Naive thymus-derived CD4-positive, alpha-beta T cell (primary cell): Measurements from ENCODE around the gene SERPINE2. TPM values are rescaled to one million over a fixed set of nuclear protein-coding genes. Genes with fewer than 3 reads are reported as not detected.

Experiments
- ATAC-seq: fragments of 150-1000 bp; cut with Tn5 transposase; 2 replicates; pipeline ENCODE4 v1.10.0; 2021; ENCODE audit warnings: mild to moderate bottlenecking, moderate library complexity
- CTCF ChIA-PET: fragments of 350-600 bp; sonication (Branson Sonifier 250); formaldehyde crosslinking; loops from one replicate; lab custom pipeline; 2021; ENCODE audit warnings: antibody characterized with exemption; lab: Charles Lee
- POLR2A ChIA-PET: fragments of 350-600 bp; sonication (Branson Sonifier 250); formaldehyde crosslinking; loops from one replicate; lab custom pipeline; 2021; ENCODE audit warnings: antibody characterized with exemption, inconsistent platforms; lab: Charles Lee
- DNase-seq, 9 donors: peaks; one replicate each; pipeline versions ENCODE4 v3.0.0 to v3.0.0-alpha.2; 2020 to 2022; ENCODE audit warnings: mixed read lengths in 1 of 9
- H3K27ac ChIP-seq: one replicate; pipeline ENCODE4 v1.7.0; 2013; ENCODE audit warnings: mild to moderate bottlenecking, low read depth, low read length, moderate library complexity
- H3K27me3 ChIP-seq, 2 donors: one replicate each; pipeline ENCODE4 v1.7.0; 2013; ENCODE audit warnings: low read length in 2 of 2, mild to moderate bottlenecking in 2 of 2, moderate library complexity in 2 of 2; ENCODE audit not compliant: control insufficient read depth in 2 of 2, insufficient read depth in 2 of 2
- H3K36me3 ChIP-seq, 3 experiments: 1 replicate in 2 of 3; 2 replicates in 1 of 3; pipeline ENCODE4 v1.7.0; 2013; ENCODE audit warnings: low read length in 3 of 3, mild to moderate bottlenecking in 3 of 3, moderate library complexity in 1 of 3; ENCODE audit not compliant: insufficient read depth in 3 of 3, control insufficient read depth in 2 of 3
- H3K4me1 ChIP-seq, 2 donors: one replicate each; pipeline ENCODE4 v1.7.0; 2013; ENCODE audit warnings: low read length in 2 of 2, mild to moderate bottlenecking in 2 of 2, moderate library complexity in 1 of 2; ENCODE audit not compliant: control insufficient read depth in 2 of 2, insufficient read depth in 2 of 2
- H3K4me3 ChIP-seq: 2 replicates; pipeline ENCODE4 v1.7.0; 2013; ENCODE audit warnings: mild to moderate bottlenecking, low read length
- H3K9me3 ChIP-seq, 3 experiments: 1 replicate in 2 of 3; 2 replicates in 1 of 3; pipeline ENCODE4 v1.7.0; 2013; ENCODE audit warnings: low read length in 3 of 3; ENCODE audit not compliant: control insufficient read depth in 2 of 3
- H3K27ac Mint-ChIP-seq, 9 donors: one replicate each; pipeline ENCODE4 v1.8.0; 2020 to 2022; ENCODE audit warnings: mixed read lengths in 9 of 9, mild to moderate bottlenecking in 8 of 9, moderate library complexity in 5 of 9, inconsistent platforms in 2 of 9
- H3K27me3 Mint-ChIP-seq, 5 donors: one replicate each; pipeline ENCODE4 v1.8.0; 2021 to 2022; ENCODE audit warnings: mixed read lengths in 5 of 5, mild to moderate bottlenecking in 1 of 5
- H3K36me3 Mint-ChIP-seq, 5 donors: one replicate each; pipeline ENCODE4 v1.8.0; 2020 to 2022; ENCODE audit warnings: mixed read lengths in 5 of 5, mild to moderate bottlenecking in 3 of 5, inconsistent platforms in 1 of 5
- H3K4me1 Mint-ChIP-seq, 7 donors: one replicate each; pipeline ENCODE4 v1.8.0; 2020 to 2022; ENCODE audit warnings: mixed read lengths in 7 of 7, mild to moderate bottlenecking in 3 of 7, inconsistent platforms in 1 of 7
- H3K4me3 Mint-ChIP-seq, 10 donors: one replicate each; pipeline ENCODE4 v1.8.0; 2020 to 2022; ENCODE audit warnings: mild to moderate bottlenecking in 10 of 10, mixed read lengths in 10 of 10, moderate library complexity in 6 of 10, inconsistent platforms in 2 of 10
- H3K9me3 Mint-ChIP-seq, 11 donors: one replicate each; pipeline ENCODE4 v1.8.0; 2020 to 2022; ENCODE audit warnings: mixed read lengths in 11 of 11, mild to moderate bottlenecking in 4 of 11, inconsistent platforms in 1 of 11, moderate library complexity in 1 of 11
- intact Hi-C, 2 donors: fragments of 100-400 bp; cut with micrococcal nuclease; formaldehyde crosslinking; loops; one replicate each; pipeline ENCODE4 v1.15.1; 2023
- polyA plus RNA-seq, 2 donors: library from polyadenylated mRNA; unstranded; fragments of 300-500 nt; fragmentation: Illumina TruSeq; gene quantifications; one replicate each; pipeline ENCODE4 v1.2.3, GENCODE V29; 2021
- total RNA-seq, 6 experiments: library from RNA in 5 of 6; stranded (reverse) in 5 of 6; gene quantifications; 1 replicate in 5 of 6; 2 replicates in 1 of 6; pipeline ENCODE4 v1.2.3 and lab custom pipeline; 2021 to 2026

Gene SERPINE2
- total and polyA plus RNA-seq, 7 experiments from 2014 or later = 5.2 to 46.7 (median 14.7) TPM

DNA sequence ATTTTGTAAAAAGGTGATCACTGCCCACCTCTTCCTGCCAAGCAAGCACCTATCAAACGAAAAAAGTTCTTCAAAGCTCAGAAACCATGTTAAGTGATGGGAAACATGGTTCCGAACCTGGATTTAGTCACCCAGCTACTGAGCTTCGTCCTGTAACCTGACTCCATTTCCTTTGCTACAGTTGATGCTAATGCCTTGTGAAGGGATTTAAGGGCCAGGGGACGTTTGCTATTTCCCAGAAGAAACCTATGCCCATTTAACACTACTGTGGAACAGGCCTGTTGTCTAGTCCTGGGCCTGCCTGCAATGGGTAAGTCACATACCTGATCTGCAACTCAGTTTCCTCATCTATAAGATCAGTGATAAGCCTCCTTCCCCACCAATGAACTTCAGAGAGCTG lies 14.8 kb downstream of the SERPINE2 start:
- H3K4me3 ChIP-seq = no peak overlapping the region
- H3K27ac Mint-ChIP-seq = peak overlapping the region; percentile 85 to 94 (median 92)
- peak overlapping the region; percentile 46 for H3K27ac ChIP-seq
- H3K4me1 Mint-ChIP-seq = peaks cover 37 to 76% (median 70%) of the 10 kb centered on the region in 7 donors
- no peaks in the 10 kb centered on the region for H3K27me3 Mint-ChIP-seq
- peaks cover 0 to 56% of the 10 kb centered on the region in 2 donors for H3K4me1 ChIP-seq
- intact Hi-C loops = loop anchor here (2.0 to 10.0 kb wide), 2 partner anchors 15 to 501 kb away; no protein-coding TSS in a partner anchor
- H3K27me3 ChIP-seq = no peaks in the 10 kb centered on the region
- DNase-seq (peak in 6 of 9 donors; percentile 18 to 52 (median 28)), ATAC-seq (no peak)
- H3K36me3 Mint-ChIP-seq = peaks cover 0 to 26% (median 3%) of the 10 kb centered on the region in 5 donors
- CTCF ChIA-PET = interaction anchor here (1.8 kb wide), 1 partner anchor 31 kb away, joined by 9 read pairs; no protein-coding TSS in a partner anchor
- peaks cover 0 to 9% (median 0%) of the 10 kb centered on the region in 11 donors for H3K9me3 Mint-ChIP-seq
- H3K36me3 ChIP-seq = no peaks in the 10 kb centered on the region
- H3K9me3 ChIP-seq = no peaks in the 10 kb centered on the region
- peak overlapping the region; percentile 7 to 86 (median 56) for H3K4me3 Mint-ChIP-seq
- POLR2A ChIA-PET = interaction anchor here (0.9 to 1.4 kb wide), 4 partner anchors 17 to 78 kb away, joined by 3 to 5 read pairs (median 4); partner anchors contain the start of gene MRPL44

DNA sequence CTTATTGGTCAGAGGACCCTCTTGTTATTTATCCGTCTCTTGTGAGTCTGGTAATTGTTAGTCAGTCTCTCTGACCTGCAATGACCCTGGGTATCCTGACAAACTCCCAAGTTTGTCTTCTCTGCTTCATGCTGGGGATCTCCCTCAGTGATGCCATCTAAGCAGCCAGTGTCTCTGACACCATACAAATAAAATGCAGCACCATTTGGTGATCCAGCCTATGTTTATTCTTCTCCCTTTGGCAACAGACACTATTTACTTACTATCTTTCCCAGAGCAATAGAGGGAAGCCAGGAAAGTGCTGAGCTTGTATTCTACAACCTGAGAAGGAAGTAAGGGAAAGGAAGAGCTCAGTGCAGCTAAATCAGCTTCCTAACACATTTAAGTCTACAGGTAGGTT lies 15.9 kb downstream of the SERPINE2 start:
- intact Hi-C loops = loop anchor here in 1 of 2 donors (10.0 kb wide), 1 partner anchor 502 kb away; no protein-coding TSS in a partner anchor
- H3K27ac Mint-ChIP-seq = peak overlapping the region in 7 of 9 donors; percentile 4 to 94 (median 88)

DNA sequence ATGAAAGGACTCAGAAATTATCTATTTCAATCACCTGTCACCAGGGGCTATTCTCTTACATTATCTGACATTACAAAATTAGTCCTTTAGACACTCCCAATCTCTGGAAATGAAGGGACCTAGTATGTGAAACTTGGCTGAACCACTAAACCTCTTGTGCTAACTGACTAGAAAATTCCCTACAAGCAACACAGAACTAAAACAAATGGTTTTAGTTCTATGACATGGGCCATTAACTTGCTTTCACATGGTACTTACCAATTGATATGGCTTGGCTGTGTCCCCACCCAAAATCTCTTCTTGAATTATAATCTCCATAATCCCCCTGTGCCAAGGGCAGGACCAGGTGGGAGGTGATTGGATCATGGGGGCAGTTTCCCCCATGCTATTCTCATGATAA lies 16.6 kb downstream of the SERPINE2 start:
- Histone ChIP-seq H3K27ac (no peak overlapping the region), H3K36me3 (no peaks in the 10 kb centered on the region), H3K4me1 (peaks cover 0 to 46% of the 10 kb centered on the region in 2 donors), H3K27me3 (no peaks in the 10 kb centered on the region), H3K9me3 (no peaks in the 10 kb centered on the region), H3K4me3 (no peak overlapping the region)
- H3K36me3 Mint-ChIP-seq = peaks cover 0 to 22% (median 3%) of the 10 kb centered on the region in 5 donors
- peaks cover 34 to 63% (median 55%) of the 10 kb centered on the region in 7 donors for H3K4me1 Mint-ChIP-seq
- ChIA-PET POLR2A (interaction anchor here (0.7 kb wide), 1 partner anchor 87 kb away, joined by 3 read pairs; no protein-coding TSS in a partner anchor), CTCF (no interaction called here)
- H3K27me3 Mint-ChIP-seq = no peaks in the 10 kb centered on the region
- no peak for DNase-seq
- H3K4me3 Mint-ChIP-seq = no peak overlapping the region
- no peak for ATAC-seq
- H3K27ac Mint-ChIP-seq = peak overlapping the region in 2 of 9 donors; percentile 23 to 94
- peaks cover 0 to 9% (median 0%) of the 10 kb centered on the region in 11 donors for H3K9me3 Mint-ChIP-seq
- intact Hi-C loops = loop anchor here in 1 of 2 donors (10.0 kb wide), 1 partner anchor 502 kb away; no protein-coding TSS in a partner anchor

More for the DNA sequence above, 15.9 kb downstream of the SERPINE2 start:
- POLR2A ChIA-PET = no interaction called here
- Histone ChIP-seq H3K27me3 (no peaks in the 10 kb centered on the region), H3K9me3 (no peaks in the 10 kb centered on the region), H3K4me1 (peaks cover 0 to 53% of the 10 kb centered on the region in 2 donors), H3K27ac (no peak overlapping the region), H3K36me3 (no peaks in the 10 kb centered on the region), H3K4me3 (no peak overlapping the region)
- H3K36me3 Mint-ChIP-seq = peaks cover 0 to 27% (median 3%) of the 10 kb centered on the region in 5 donors
- DNase-seq (no peak), ATAC-seq (no peak)
- CTCF ChIA-PET = no interaction called here
- H3K27me3 Mint-ChIP-seq = no peaks in the 10 kb centered on the region
- H3K4me3 Mint-ChIP-seq = peak overlapping the region in 3 of 10 donors; percentile 5 to 86 (median 8)
- peaks cover 0 to 9% (median 0%) of the 10 kb centered on the region in 11 donors for H3K9me3 Mint-ChIP-seq
- H3K4me1 Mint-ChIP-seq = peaks cover 37 to 70% (median 62%) of the 10 kb centered on the region in 7 donors

DNA sequence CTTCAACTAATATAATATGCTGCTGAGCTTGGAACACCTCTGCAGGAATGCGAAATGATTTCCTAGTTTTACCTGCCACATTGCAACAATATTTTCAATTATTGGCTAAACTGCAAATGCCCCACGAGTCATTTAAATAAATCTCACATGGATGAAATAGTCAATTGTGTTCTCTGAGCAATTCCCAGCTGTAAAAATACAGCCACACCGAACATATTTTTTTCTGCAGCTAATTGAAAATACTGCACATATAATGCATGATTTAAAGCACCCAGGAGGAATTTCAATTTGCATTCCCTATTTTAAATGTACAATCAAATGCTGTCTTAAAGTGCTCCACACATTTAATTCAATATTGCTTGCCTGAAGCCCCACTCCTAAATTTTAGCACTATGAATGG lies 18.6 kb downstream of the SERPINE2 start:
- Mint-ChIP-seq H3K36me3 (peaks cover 0 to 14% (median 3%) of the 10 kb centered on the region in 5 donors), H3K27me3 (no peaks in the 10 kb centered on the region), H3K9me3 (peaks cover 0 to 6% (median 0%) of the 10 kb centered on the region in 11 donors), H3K4me3 (no peak overlapping the region), H3K4me1 (peaks cover 28 to 57% (median 49%) of the 10 kb centered on the region in 7 donors), H3K27ac (peak overlapping the region in 2 of 9 donors; percentile 19 to 31)
- intact Hi-C loops = loop anchor here in 1 of 2 donors (10.0 kb wide), 1 partner anchor 504 kb away; no protein-coding TSS in a partner anchor
- Histone ChIP-seq H3K36me3 (no peaks in the 10 kb centered on the region), H3K4me1 (peaks cover 0 to 30% of the 10 kb centered on the region in 2 donors), H3K4me3 (no peak overlapping the region), H3K9me3 (no peaks in the 10 kb centered on the region), H3K27me3 (no peaks in the 10 kb centered on the region), H3K27ac (no peak overlapping the region)
- ChIA-PET POLR2A (no interaction called here), CTCF (no interaction called here)
- no peak for DNase-seq
- no peak for ATAC-seq

DNA sequence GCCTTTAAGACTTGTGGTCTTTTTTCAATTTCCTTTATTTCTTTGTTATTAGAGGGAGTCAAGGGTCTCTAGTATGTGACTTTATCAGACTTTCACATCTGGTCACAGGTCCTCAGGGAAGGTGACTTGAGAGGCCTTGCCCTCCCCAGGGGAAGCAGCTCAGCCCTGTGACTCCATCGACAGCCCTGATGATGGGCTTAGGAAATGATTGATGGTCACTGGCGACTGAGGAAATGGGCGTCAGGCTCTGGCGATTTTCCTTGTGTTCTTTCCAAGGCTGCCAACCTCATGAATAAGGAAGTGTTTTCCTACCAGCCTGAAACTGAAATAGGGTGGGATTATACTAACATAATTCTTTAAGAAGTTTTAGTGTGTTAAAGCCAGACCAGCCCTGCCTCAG lies 21.1 kb downstream of the SERPINE2 start:
- Mint-ChIP-seq H3K27ac (no peak overlapping the region), H3K9me3 (peaks cover 0 to 3% (median 0%) of the 10 kb centered on the region in 11 donors), H3K4me1 (peaks cover 9 to 39% (median 29%) of the 10 kb centered on the region in 7 donors), H3K36me3 (peaks cover 0 to 11% (median 3%) of the 10 kb centered on the region in 5 donors), H3K27me3 (no peaks in the 10 kb centered on the region), H3K4me3 (no peak overlapping the region)
- ChIA-PET POLR2A (no interaction called here), CTCF (interaction anchor here (0.6 to 0.8 kb wide), 2 partner anchors 25 to 497 kb away, joined by 3 to 6 read pairs; no protein-coding TSS in a partner anchor)
- no peak for ATAC-seq
- no peak overlapping the region for H3K4me3 ChIP-seq
- H3K27ac ChIP-seq = no peak overlapping the region
- H3K27me3 ChIP-seq = no peaks in the 10 kb centered on the region
- H3K9me3 ChIP-seq = no peaks in the 10 kb centered on the region
- DNase-seq = no peak
- no peaks in the 10 kb centered on the region for H3K36me3 ChIP-seq
- intact Hi-C loops = no loop called here
- peaks cover 0 to 5% of the 10 kb centered on the region in 2 donors for H3K4me1 ChIP-seq

DNA sequence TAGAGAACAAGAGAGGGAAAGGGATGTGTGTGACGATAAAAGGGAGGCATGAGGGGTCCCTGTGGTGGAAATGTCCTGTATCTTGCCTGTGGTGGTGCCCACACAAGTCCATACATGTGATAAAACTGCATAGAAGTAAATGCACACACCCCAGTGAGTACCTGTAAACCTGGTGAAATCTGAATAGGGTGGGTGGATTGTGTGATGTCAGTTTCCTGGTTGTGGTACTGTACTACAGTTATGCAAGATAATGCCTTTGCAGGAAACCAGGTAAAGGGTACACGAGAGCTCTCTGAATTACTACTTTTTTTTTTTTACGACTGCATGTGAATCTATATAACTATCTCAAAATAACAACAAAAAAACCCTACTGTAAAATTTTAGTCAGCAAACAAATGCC lies 22.1 kb downstream of the SERPINE2 start:
- peaks cover 0 to 5% (median 0%) of the 10 kb centered on the region in 11 donors for H3K9me3 Mint-ChIP-seq
- DNase-seq (peak in 4 of 9 donors; percentile 18 to 27 (median 26)), ATAC-seq (peak; percentile 44)
- H3K4me3 Mint-ChIP-seq = peak overlapping the region in 4 of 10 donors; percentile 1 to 49 (median 16)
- intact Hi-C loops = no loop called here
- peaks cover 0 to 4% of the 10 kb centered on the region in 2 donors for H3K4me1 ChIP-seq
- no peak overlapping the region for H3K27ac ChIP-seq
- peaks cover 9 to 33% (median 23%) of the 10 kb centered on the region in 7 donors for H3K4me1 Mint-ChIP-seq
- no peaks in the 10 kb centered on the region for H3K36me3 ChIP-seq
- peak overlapping the region in 6 of 9 donors; percentile 24 to 70 (median 42) for H3K27ac Mint-ChIP-seq
- H3K27me3 Mint-ChIP-seq = no peaks in the 10 kb centered on the region
- no peaks in the 10 kb centered on the region for H3K9me3 ChIP-seq
- ChIA-PET CTCF (interaction anchor here (0.6 to 0.8 kb wide), 2 partner anchors 24 to 69 kb away, joined by 3 to 6 read pairs; no protein-coding TSS in a partner anchor), POLR2A (no interaction called here)
- H3K36me3 Mint-ChIP-seq = peaks cover 0 to 11% (median 3%) of the 10 kb centered on the region in 5 donors
- H3K4me3 ChIP-seq = no peak overlapping the region
- H3K27me3 ChIP-seq = no peaks in the 10 kb centered on the region
